GM12892 (cell line): Measurements from ENCODE around the gene ZBTB20.

ENCODE experiments used
- DNase-seq: peaks from one replicate; pipeline ENCODE4 v3.0.0; 2011; ENCODE audit not compliant: insufficient read length
- FAIRE-seq: peaks from 2 replicates; lab custom pipeline; 2011; peaks lifted over from hg19 to GRCh38; lab: Jason Lieb, UNC
- POLR2A ChIP-seq: IDR thresholded peaks from 2 replicates; pipeline ENCODE4 v1.6.1; 2011; ENCODE audit warnings: low read depth, low read length, control low read depth
- POLR2AphosphoS5 ChIP-seq: IDR thresholded peaks from 2 replicates; pipeline ENCODE4 v1.6.1; 2011; ENCODE audit warnings: low read depth, low read length, control low read depth
- TAF1 ChIP-seq: IDR thresholded peaks from 2 replicates; pipeline ENCODE4 v1.6.1; 2011; ENCODE audit warnings: low read depth, mild to moderate bottlenecking, control low read depth, low read length, borderline replicate concordance

The ZBTB20 gene

GRCh38 chr3:114350690-114351089 lies 796.4 kb downstream of the ZBTB20 start:
- no peak for FAIRE-seq
- DNase-seq = no peak
- TF ChIP-seq POLR2A (no peak), POLR2AphosphoS5 (no peak), TAF1 (no peak)

- TF ChIP-seq TAF1 (no peak), POLR2A (no peak), POLR2AphosphoS5 (no peak)
- DNase-seq = no peak
- FAIRE-seq = no peak
These were observed 796.8 kb downstream of the ZBTB20 start for GRCh38 chr3:114350271-114350670.

GRCh38 chr3:114344492-114344891 lies 802.6 kb downstream of the ZBTB20 start:
- TF ChIP-seq POLR2A (no peak), TAF1 (no peak), POLR2AphosphoS5 (no peak)
- DNase-seq = no peak
- no peak for FAIRE-seq

GRCh38 chr3:114338651-114339357 lies 808.3 kb downstream of the ZBTB20 start:
- no peak for TF ChIP-seq POLR2AphosphoS5
- FAIRE-seq = no peak

GRCh38 chr3:114336857-114337256 lies 810.2 kb downstream of the ZBTB20 start:
- no peak for TF ChIP-seq POLR2AphosphoS5
- no peak for TF ChIP-seq TAF1
- no peak for TF ChIP-seq POLR2A
- FAIRE-seq (no peak), DNase-seq (no peak)

More at GRCh38 chr3:114338651-114339357, 808.3 kb downstream of the ZBTB20 start:
- no peak for DNase-seq

GRCh38 chr3:114336122-114336697 lies 810.9 kb downstream of the ZBTB20 start:
- FAIRE-seq = no peak
- TF ChIP-seq POLR2AphosphoS5 = no peak
- TF ChIP-seq POLR2A = no peak
- no peak for DNase-seq

GRCh38 chr3:114333923-114334240 lies 813.2 kb downstream of the ZBTB20 start:
- TF ChIP-seq TAF1 = no peak
- no peak for TF ChIP-seq POLR2A
- TF ChIP-seq POLR2AphosphoS5 = no peak
- DNase-seq = no peak
- FAIRE-seq = no peak

GRCh38 chr3:114333180-114333922 lies 813.7 kb downstream of the ZBTB20 start:
- TF ChIP-seq POLR2A (no peak), TAF1 (no peak), POLR2AphosphoS5 (no peak)
- DNase-seq (no peak), FAIRE-seq (no peak)

- no peak for TF ChIP-seq TAF1
- no peak for TF ChIP-seq POLR2A
- TF ChIP-seq POLR2AphosphoS5 = no peak
- no peak for FAIRE-seq
- no peak for DNase-seq
These were observed 814.5 kb downstream of the ZBTB20 start for GRCh38 chr3:114332342-114333179.

- FAIRE-seq = peak; percentile 56
These were observed 815.4 kb downstream of the ZBTB20 start for GRCh38 chr3:114331710-114332109.

GRCh38 chr3:114331007-114331406 lies 816.1 kb downstream of the ZBTB20 start:
- no peak for TF ChIP-seq POLR2A
- TF ChIP-seq POLR2AphosphoS5 = no peak
- no peak for TF ChIP-seq TAF1
- DNase-seq (no peak), FAIRE-seq (no peak)

More at GRCh38 chr3:114331710-114332109, 815.4 kb downstream of the ZBTB20 start:
- no peak for DNase-seq
- TF ChIP-seq POLR2AphosphoS5 (no peak), POLR2A (no peak), TAF1 (no peak)

GRCh38 chr3:114329823-114330222 lies 817.3 kb downstream of the ZBTB20 start:
- no peak for TF ChIP-seq POLR2A
- no peak for TF ChIP-seq TAF1
- no peak for TF ChIP-seq POLR2AphosphoS5
- FAIRE-seq (no peak), DNase-seq (no peak)
